ENCODE measurements around the gene MICU2. TPM values are rescaled to one million over a fixed set of nuclear protein-coding genes. Genes with fewer than 3 reads are reported as not detected.
A peak's percentile ranks its signal among the peaks of the same experiment; 100 is the strongest.

MICU2 gene
- total and polyA plus RNA-seq, 4 experiments from 2014 or later = 39.8 to 56.6 (median 48.1) TPM

DNA sequence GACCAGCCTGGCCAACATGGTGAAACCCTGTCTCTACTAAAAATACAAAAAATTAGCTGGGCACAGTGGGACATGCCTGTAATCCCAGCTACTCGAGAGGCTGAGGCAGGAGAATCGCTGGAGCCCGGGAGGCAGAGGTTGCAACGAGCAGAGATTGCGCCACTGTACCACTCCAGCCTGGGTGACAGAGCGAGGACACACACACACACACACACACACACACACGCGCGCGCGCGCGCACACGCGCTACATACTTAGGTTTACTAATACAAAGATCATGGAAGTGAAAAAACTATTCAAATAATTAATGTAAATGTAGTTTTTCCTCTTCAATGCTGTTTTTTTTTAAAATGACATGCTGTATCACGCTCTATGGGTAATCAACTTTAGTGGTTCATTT, 86.4 kb downstream of the MICU2 start:
- DNase-seq = no peak
- Mint-ChIP-seq H3K27me3 (no peaks in the 10 kb centered on the region), H3K9me3 (no peaks in the 10 kb centered on the region), H3K4me1 (no peaks in the 10 kb centered on the region), H3K27ac (no peak overlapping the region), H3K36me3 (peaks cover 40 to 48% of the 10 kb centered on the region in 2 donors), H3K4me3 (no peak overlapping the region)
- intact Hi-C loops (cut with micrococcal nuclease) = no loop called here
- no peak overlapping the region for H3K4me3 ChIP-seq (ENCODE audit: low read length in 2 of 2)
- H3K9me3 ChIP-seq (ENCODE audit: control insufficient read depth in 1 of 2, low read length in 2 of 2) = no peaks in the 10 kb centered on the region
- H3K27me3 ChIP-seq (ENCODE audit: insufficient read depth, low read length) = no peaks in the 10 kb centered on the region
- H3K27ac ChIP-seq (ENCODE audit: low read depth, low read length) = no peak overlapping the region
- POLR2A ChIA-PET (ENCODE audit: partially characterized antibody) = no interaction called here
- no peaks in the 10 kb centered on the region for H3K4me1 ChIP-seq (ENCODE audit: insufficient read depth, low read length)
- no peaks in the 10 kb centered on the region for H3K36me3 ChIP-seq (ENCODE audit: insufficient read depth, low read length)
- CTCF ChIA-PET (ENCODE audit: partially characterized antibody) = no interaction called here

GRCh38 chr13:21516805-21517204, 87.2 kb downstream of the MICU2 start:
- H3K4me1 Mint-ChIP-seq = no peaks in the 10 kb centered on the region
- H3K36me3 ChIP-seq (ENCODE audit: insufficient read depth, low read length) = no peaks in the 10 kb centered on the region
- no peaks in the 10 kb centered on the region for H3K9me3 Mint-ChIP-seq
- CTCF ChIA-PET (ENCODE audit: partially characterized antibody) = no interaction called here
- no peak overlapping the region for H3K4me3 Mint-ChIP-seq
- H3K27me3 Mint-ChIP-seq = no peaks in the 10 kb centered on the region
- DNase-seq = no peak
- intact Hi-C loops (cut with micrococcal nuclease) = no loop called here
- no peaks in the 10 kb centered on the region for H3K9me3 ChIP-seq (ENCODE audit: control insufficient read depth in 1 of 2, low read length in 2 of 2)
- H3K27me3 ChIP-seq (ENCODE audit: insufficient read depth, low read length) = no peaks in the 10 kb centered on the region
- POLR2A ChIA-PET (ENCODE audit: partially characterized antibody) = no interaction called here
- no peak overlapping the region for H3K27ac ChIP-seq (ENCODE audit: low read depth, low read length)
- peaks cover 36 to 45% of the 10 kb centered on the region in 2 donors for H3K36me3 Mint-ChIP-seq
- no peak overlapping the region for H3K4me3 ChIP-seq (ENCODE audit: low read length in 2 of 2)
- no peak overlapping the region for H3K27ac Mint-ChIP-seq
- H3K4me1 ChIP-seq (ENCODE audit: insufficient read depth, low read length) = no peaks in the 10 kb centered on the region

- H3K4me1 ChIP-seq (ENCODE audit: insufficient read depth, low read length) = no peaks in the 10 kb centered on the region
- ChIA-PET CTCF (ENCODE audit: partially characterized antibody) (no interaction called here), POLR2A (ENCODE audit: partially characterized antibody) (no interaction called here)
- H3K9me3 Mint-ChIP-seq = no peaks in the 10 kb centered on the region
- no peak overlapping the region for H3K4me3 ChIP-seq (ENCODE audit: low read length in 2 of 2)
- H3K27me3 Mint-ChIP-seq = no peaks in the 10 kb centered on the region
- intact Hi-C loops (cut with micrococcal nuclease) = no loop called here
- peak overlapping the region in 1 of 7 donors; percentile 59 for H3K27ac Mint-ChIP-seq
- H3K4me1 Mint-ChIP-seq = peaks cover 0 to 4% (median 0%) of the 10 kb centered on the region in 4 donors
- H3K27me3 ChIP-seq (ENCODE audit: insufficient read depth, low read length) = no peaks in the 10 kb centered on the region
- peaks cover 20% of the 10 kb centered on the region for H3K36me3 ChIP-seq (ENCODE audit: insufficient read depth, low read length)
- peaks cover 51% of the 10 kb centered on the region in 2 donors for H3K36me3 Mint-ChIP-seq
- H3K27ac ChIP-seq (ENCODE audit: low read depth, low read length) = no peak overlapping the region
- no peak for DNase-seq
- H3K9me3 ChIP-seq (ENCODE audit: control insufficient read depth in 1 of 2, low read length in 2 of 2) = no peaks in the 10 kb centered on the region
- no peak overlapping the region for H3K4me3 Mint-ChIP-seq
Observed at GRCh38 chr13:21511849-21512248, 92.1 kb downstream of the MICU2 start.

DNA sequence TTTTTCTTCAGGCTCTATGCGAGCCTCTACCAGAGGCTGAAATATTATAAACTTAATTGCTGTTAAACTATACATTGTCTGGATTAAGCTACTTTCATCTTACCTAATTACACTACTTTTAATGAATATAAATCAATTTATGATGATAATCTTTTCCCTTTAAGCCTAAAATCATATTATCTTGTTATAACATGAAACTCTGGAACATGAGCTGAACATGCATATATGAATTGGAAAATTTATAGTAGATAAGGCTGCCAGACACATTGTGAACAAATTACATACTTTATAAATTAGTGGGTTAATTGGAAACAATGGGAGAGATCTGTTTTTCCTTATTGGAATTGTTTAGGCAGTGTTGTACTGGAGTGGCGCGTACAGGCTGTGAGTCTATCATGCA, 99.6 kb downstream of the MICU2 start:
- Histone ChIP-seq H3K4me3 (ENCODE audit: low read length in 2 of 2) (no peak overlapping the region), H3K4me1 (ENCODE audit: insufficient read depth, low read length) (no peaks in the 10 kb centered on the region), H3K9me3 (ENCODE audit: control insufficient read depth in 1 of 2, low read length in 2 of 2) (no peaks in the 10 kb centered on the region), H3K27me3 (ENCODE audit: insufficient read depth, low read length) (no peaks in the 10 kb centered on the region), H3K27ac (ENCODE audit: low read depth, low read length) (no peak overlapping the region), H3K36me3 (ENCODE audit: insufficient read depth, low read length) (peaks cover 19% of the 10 kb centered on the region)
- POLR2A ChIA-PET (ENCODE audit: partially characterized antibody) = no interaction called here
- peaks cover 46 to 49% of the 10 kb centered on the region in 2 donors for H3K36me3 Mint-ChIP-seq
- no peak for DNase-seq
- no peaks in the 10 kb centered on the region for H3K9me3 Mint-ChIP-seq
- no peak overlapping the region for H3K27ac Mint-ChIP-seq
- CTCF ChIA-PET (ENCODE audit: partially characterized antibody) = no interaction called here
- H3K27me3 Mint-ChIP-seq = no peaks in the 10 kb centered on the region
- intact Hi-C loops (cut with micrococcal nuclease) = no loop called here
- H3K4me1 Mint-ChIP-seq = peaks cover 0 to 7% (median 0%) of the 10 kb centered on the region in 4 donors
- H3K4me3 Mint-ChIP-seq = no peak overlapping the region

DNA sequence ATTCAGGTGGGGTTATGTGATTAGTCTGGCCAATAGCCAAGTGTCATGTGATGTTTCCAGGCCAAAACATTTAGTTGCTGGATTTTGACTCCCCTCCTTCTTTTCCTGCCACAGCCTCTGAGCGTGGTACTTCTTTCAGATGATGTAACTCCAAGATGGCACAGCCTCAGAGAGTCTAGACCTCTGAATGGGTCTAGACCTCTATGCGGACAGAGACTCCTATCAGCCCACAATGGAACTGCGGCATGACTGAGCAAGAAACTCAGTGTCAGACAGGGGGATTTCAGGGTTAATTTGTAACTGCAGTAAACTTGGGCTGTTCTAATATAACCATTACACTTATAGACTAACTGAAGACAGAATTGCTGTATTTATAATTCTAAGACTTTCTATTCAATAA, 102.3 kb downstream of the MICU2 start:
- H3K27me3 Mint-ChIP-seq = no peaks in the 10 kb centered on the region
- peaks cover 0 to 3% (median 0%) of the 10 kb centered on the region in 4 donors for H3K4me1 Mint-ChIP-seq
- Histone ChIP-seq H3K27me3 (ENCODE audit: insufficient read depth, low read length) (no peaks in the 10 kb centered on the region), H3K4me1 (ENCODE audit: insufficient read depth, low read length) (no peaks in the 10 kb centered on the region), H3K27ac (ENCODE audit: low read depth, low read length) (no peak overlapping the region), H3K9me3 (ENCODE audit: control insufficient read depth in 1 of 2, low read length in 2 of 2) (no peaks in the 10 kb centered on the region), H3K36me3 (ENCODE audit: insufficient read depth, low read length) (peaks cover 9% of the 10 kb centered on the region), H3K4me3 (ENCODE audit: low read length in 2 of 2) (no peak overlapping the region)
- peak overlapping the region in 1 of 7 donors; percentile 40 for H3K27ac Mint-ChIP-seq
- ChIA-PET CTCF (ENCODE audit: partially characterized antibody) (interaction anchor here (0.6 kb wide), 1 partner anchor 204 kb away, joined by 3 read pairs; no protein-coding TSS in a partner anchor), POLR2A (ENCODE audit: partially characterized antibody) (no interaction called here)
- intact Hi-C loops (cut with micrococcal nuclease) = no loop called here
- H3K36me3 Mint-ChIP-seq = peaks cover 40 to 41% of the 10 kb centered on the region in 2 donors
- no peaks in the 10 kb centered on the region for H3K9me3 Mint-ChIP-seq
- no peak overlapping the region for H3K4me3 Mint-ChIP-seq
- DNase-seq = no peak

DNA sequence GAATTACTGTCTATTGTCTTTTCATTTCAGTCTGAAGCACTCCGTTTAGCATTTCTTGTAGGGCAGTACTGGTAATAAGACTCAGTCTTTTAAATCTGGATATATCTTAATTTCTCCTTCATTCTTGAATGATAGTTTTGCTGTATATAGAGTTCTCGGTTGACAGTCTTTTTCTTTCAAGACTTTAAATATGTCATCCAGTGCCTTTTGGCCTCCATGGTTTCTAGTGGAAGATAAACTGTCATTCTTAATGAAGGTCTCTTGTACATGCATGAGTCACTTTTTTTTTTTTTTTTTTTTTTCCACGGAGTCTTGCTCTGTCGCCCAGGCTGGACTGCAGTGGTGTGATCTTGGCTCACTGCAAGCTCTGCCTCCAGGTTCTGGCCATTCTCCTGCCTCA, 117.6 kb downstream of the MICU2 start:
- H3K36me3 Mint-ChIP-seq = peaks cover 28 to 31% of the 10 kb centered on the region in 2 donors
- no peaks in the 10 kb centered on the region for H3K36me3 ChIP-seq (ENCODE audit: insufficient read depth, low read length)
- POLR2A ChIA-PET (ENCODE audit: partially characterized antibody) = no interaction called here
- no peaks in the 10 kb centered on the region for H3K27me3 Mint-ChIP-seq
- no peaks in the 10 kb centered on the region for H3K27me3 ChIP-seq (ENCODE audit: insufficient read depth, low read length)
- no peaks in the 10 kb centered on the region for H3K4me1 ChIP-seq (ENCODE audit: insufficient read depth, low read length)
- peaks cover 0 to 46% (median 36%) of the 10 kb centered on the region in 8 donors for H3K9me3 Mint-ChIP-seq
- H3K4me3 Mint-ChIP-seq = no peak overlapping the region
- H3K9me3 ChIP-seq (ENCODE audit: control insufficient read depth in 1 of 2, low read length in 2 of 2) = no peaks in the 10 kb centered on the region
- no peak overlapping the region for H3K27ac ChIP-seq (ENCODE audit: low read depth, low read length)
- H3K4me3 ChIP-seq (ENCODE audit: low read length in 2 of 2) = no peak overlapping the region
- no peak for DNase-seq
- no peaks in the 10 kb centered on the region for H3K4me1 Mint-ChIP-seq
- intact Hi-C loops (cut with micrococcal nuclease) = no loop called here
- CTCF ChIA-PET (ENCODE audit: partially characterized antibody) = interaction anchor here (1.0 to 1.2 kb wide), 2 partner anchors 9 kb away, joined by 3 to 7 read pairs; no protein-coding TSS in a partner anchor
- no peak overlapping the region for H3K27ac Mint-ChIP-seq

GRCh38 chr13:21483748-21484147, 120.2 kb downstream of the MICU2 start:
- Histone ChIP-seq H3K27ac (ENCODE audit: low read depth, low read length) (no peak overlapping the region), H3K4me1 (ENCODE audit: insufficient read depth, low read length) (peaks cover 3% of the 10 kb centered on the region), H3K9me3 (ENCODE audit: control insufficient read depth in 1 of 2, low read length in 2 of 2) (no peaks in the 10 kb centered on the region), H3K27me3 (ENCODE audit: insufficient read depth, low read length) (no peaks in the 10 kb centered on the region), H3K4me3 (ENCODE audit: low read length in 2 of 2) (no peak overlapping the region), H3K36me3 (ENCODE audit: insufficient read depth, low read length) (no peaks in the 10 kb centered on the region)
- ChIA-PET CTCF (ENCODE audit: partially characterized antibody) (interaction anchor here (0.9 kb wide), 2 partner anchors 10 to 186 kb away, joined by 3 read pairs; no protein-coding TSS in a partner anchor), POLR2A (ENCODE audit: partially characterized antibody) (no interaction called here)
- intact Hi-C loops (cut with micrococcal nuclease) = no loop called here
- Mint-ChIP-seq H3K36me3 (peaks cover 8 to 10% of the 10 kb centered on the region in 2 donors), H3K27ac (no peak overlapping the region), H3K4me1 (peaks cover under 1 to 6% (median 3%) of the 10 kb centered on the region in 4 donors), H3K4me3 (no peak overlapping the region), H3K9me3 (peaks cover 0 to 31% (median 26%) of the 10 kb centered on the region in 8 donors), H3K27me3 (peaks cover 0 to 2% of the 10 kb centered on the region in 2 donors)
- DNase-seq = no peak
